Measurements from ENCODE around the gene KCNG2.

The KCNG2 gene

DNA sequence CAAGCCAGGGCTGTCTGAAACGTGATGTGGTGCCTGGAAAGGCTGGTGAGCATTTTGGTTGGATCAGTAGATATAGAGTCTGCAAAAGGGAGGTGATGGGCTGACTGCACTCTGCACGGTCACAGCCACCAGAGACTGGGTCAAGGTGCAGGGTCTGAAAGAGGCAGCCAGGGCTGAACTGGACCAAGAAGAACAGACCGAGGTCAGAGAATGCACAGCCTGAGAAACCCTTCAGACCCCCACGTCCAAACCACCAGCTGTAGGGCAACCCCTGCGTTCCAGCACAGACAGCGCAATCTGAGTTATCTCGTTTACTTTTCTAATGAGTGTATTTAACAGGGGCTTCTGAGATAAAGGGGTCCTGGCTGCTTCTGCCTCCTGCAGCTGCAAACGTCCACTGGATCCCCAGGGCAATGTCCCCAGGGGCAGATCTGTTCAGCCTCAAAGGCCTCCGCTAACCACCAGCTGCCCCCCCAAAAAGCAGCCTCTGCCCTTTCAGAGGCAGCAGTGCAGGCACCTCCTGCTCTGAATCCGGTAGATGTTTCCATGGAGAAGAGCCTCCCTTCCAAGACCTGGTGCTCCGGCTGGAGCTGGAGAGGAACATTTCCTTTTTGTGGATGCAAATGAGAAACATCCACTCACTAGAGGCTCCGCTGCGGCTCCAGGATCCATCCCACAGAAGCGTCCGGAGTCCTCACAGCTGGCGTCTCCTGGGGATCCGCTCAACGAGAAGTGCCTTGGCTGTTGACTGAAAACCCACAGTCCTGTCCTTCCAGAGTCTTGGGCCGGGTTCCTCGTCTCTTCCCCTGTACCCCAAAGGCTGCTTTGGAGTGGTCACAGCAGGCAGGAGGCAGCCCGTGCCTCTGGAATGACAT is 970 bp upstream of the KCNG2 start:
- Histone ChIP-seq H3K27me3 (peaks cover 97% of the 10 kb centered on the region), H4K20me1 (peaks cover 47% of the 10 kb centered on the region), H3K4me1 (peaks cover 62% of the 10 kb centered on the region), H3K4me2 (peak overlapping the region; percentile 100), H3K4me3 (peak overlapping the region; percentile 64), H3K27ac (no peak overlapping the region), H3K9ac (no peak overlapping the region), H3K9me3 (no peaks in the 10 kb centered on the region), H3K36me3 (no peaks in the 10 kb centered on the region)
- TF ChIP-seq Cebpa-rat (IDR thresholded peaks at IDR 0.05), result no peak

DNA sequence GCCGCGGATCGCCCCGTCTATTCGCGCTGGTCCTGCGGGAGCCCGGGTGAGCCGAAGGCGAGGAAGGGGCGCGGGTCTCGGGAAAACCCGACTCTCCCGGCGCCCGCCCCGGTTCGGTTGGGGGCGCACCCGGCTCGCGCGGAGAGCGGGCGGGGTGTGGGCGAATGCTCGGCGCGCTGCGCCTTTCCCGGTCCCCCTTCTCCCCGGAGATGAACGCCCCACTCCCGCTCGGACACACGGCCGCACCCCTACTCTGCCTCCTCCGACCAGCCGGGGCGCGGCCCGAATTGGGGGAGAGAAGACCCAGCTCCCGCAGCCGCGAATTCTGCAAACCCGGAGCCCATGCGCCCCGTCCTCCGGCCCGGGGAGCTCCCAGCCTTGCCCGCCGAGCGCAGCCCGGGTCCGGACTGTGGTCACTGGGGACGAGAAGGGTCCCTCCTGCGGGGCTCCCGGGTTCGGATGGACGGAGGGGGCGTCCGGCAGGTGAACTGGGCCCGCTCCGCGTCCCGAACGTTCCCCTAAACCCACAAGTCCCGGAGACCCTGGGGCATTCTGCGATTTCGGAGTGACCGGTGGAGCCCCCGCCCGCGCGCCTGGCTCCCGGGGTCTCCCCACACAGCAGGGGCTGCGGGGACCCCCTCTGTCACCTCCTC is 734 bp downstream of the KCNG2 start:
- Histone ChIP-seq H3K4me2 (peak overlapping the region; percentile 100), H3K4me3 (peak overlapping the region; percentile 64), H3K4me1 (peaks cover 47% of the 10 kb centered on the region), H3K36me3 (no peaks in the 10 kb centered on the region), H3K9ac (no peak overlapping the region), H4K20me1 (peaks cover 37% of the 10 kb centered on the region), H3K9me3 (no peaks in the 10 kb centered on the region), H3K27me3 (peaks cover 83% of the 10 kb centered on the region), H3K27ac (no peak overlapping the region)
- TF ChIP-seq Cebpa-rat (IDR thresholded peaks at IDR 0.05), result no peak

DNA sequence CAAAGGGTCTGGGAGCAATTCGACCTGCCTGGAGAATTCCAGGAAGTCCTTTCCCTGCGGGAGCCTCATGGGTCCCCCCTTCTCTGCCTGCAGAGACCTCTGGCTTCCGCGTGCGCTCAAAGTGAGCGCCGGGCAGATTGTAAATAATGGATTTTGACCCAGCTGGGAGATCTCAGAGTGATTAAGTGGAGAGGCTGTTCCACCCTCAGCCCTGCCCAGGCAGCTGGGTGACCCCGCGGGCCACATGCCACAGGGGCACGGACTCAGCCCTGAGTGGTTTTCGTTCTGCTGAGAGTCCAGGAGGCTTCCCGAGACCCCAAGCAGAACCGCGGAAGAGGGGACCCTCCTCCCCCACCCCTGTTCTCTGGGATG is 1.2 kb downstream of the KCNG2 start:
- H3K4me3 ChIP-seq, result peak overlapping the region; percentile 64
- no peaks in the 10 kb centered on the region for H3K36me3 ChIP-seq
- H3K9ac ChIP-seq, result no peak overlapping the region
- TF ChIP-seq Cebpa-rat (IDR thresholded peaks at IDR 0.05), result no peak
- H4K20me1 ChIP-seq, result peaks cover 37% of the 10 kb centered on the region
- H3K4me1 ChIP-seq, result peaks cover 51% of the 10 kb centered on the region
- no peaks in the 10 kb centered on the region for H3K9me3 ChIP-seq
- H3K27me3 ChIP-seq, result peaks cover 82% of the 10 kb centered on the region
- peak overlapping the region; percentile 100 for H3K4me2 ChIP-seq
- no peak overlapping the region for H3K27ac ChIP-seq

DNA sequence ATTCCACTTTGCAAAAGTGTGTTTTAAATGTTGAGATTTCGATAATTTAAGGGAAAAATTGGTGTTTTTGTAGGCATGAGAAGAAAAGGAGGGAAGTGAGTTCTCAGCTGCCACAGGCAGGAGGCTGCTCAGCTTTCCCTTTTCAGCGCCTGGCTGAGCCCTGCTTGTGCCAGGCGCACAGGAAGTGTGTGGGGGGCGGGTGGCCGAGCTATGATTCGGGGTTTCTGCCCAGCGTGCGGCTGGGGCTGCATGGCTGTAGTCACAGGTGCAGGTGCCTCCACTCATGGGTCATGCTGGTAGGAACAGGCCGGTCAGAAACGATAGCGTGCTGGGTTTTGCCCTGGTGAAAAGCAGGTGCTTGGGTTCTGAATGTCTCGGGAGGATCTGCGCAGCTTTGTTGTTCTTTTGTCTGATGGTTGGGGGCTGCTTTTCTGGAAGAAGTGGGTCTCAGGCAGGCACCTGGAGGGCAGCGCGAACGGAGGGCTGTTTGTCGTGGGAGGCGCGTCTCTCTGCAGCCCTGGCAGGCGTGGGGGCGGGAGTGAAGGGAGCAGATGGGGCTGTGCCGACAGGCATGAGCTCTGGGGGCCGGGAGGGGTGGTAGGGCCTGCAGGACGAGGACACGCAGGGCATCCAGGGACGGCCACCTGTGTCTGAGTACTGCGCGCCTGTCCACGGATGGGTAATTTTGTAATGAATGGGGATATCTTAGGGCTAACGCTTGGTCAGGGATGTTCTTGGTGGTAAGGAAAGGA is 2.1 kb downstream of the KCNG2 start:
- peaks cover 59% of the 10 kb centered on the region for H3K4me1 ChIP-seq
- H3K9me3 ChIP-seq, result no peaks in the 10 kb centered on the region
- H3K36me3 ChIP-seq, result no peaks in the 10 kb centered on the region
- no peak for TF ChIP-seq Cebpa-rat (IDR thresholded peaks at IDR 0.05)
- no peak overlapping the region for H3K9ac ChIP-seq
- peaks cover 83% of the 10 kb centered on the region for H3K27me3 ChIP-seq
- H3K27ac ChIP-seq, result no peak overlapping the region
- peaks cover 37% of the 10 kb centered on the region for H4K20me1 ChIP-seq
- peak overlapping the region; percentile 64 for H3K4me3 ChIP-seq
- peak overlapping the region; percentile 100 for H3K4me2 ChIP-seq

DNA sequence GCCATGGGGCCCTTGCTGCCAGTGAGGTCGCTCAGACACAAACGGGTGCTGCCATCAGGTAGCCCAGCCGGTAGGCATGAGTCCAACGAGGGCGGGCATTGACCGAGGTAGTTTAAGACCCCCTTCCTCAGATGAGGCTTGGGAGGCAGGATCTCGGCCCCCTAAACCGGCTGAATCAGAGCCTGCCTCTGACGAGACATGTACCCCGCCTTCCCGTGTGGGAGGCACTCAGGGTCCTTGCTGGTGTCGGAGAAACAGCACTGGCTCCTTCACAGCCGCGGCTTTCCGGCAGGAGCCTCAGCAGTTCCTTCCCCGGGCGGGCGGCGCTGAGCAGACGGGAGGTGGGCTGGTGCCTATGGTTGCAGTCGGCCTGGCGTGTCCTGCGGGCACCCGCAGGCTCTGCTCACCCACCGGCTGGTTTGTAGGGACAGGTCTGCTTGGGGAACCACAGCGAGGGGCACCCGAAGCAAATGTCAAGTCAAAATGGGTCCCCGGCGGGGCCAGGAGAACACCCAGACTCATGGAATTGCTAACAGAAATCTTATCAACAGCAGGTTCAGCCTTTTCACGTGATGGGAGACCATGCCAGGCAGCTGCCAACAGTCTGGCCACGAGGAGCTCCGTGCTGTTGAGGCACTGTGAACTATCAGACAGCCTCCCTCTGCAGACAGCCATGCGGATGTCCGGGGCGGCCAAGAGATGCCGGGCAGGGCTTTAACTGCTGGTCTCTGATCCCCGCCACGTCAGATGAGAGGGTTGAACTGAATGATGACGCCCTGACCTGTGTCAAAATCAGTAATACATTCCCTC is 2.8 kb downstream of the KCNG2 start:
- Histone ChIP-seq H3K4me3 (no peak overlapping the region), H4K20me1 (peaks cover 37% of the 10 kb centered on the region), H3K9ac (no peak overlapping the region), H3K36me3 (no peaks in the 10 kb centered on the region), H3K27me3 (peaks cover 81% of the 10 kb centered on the region), H3K27ac (no peak overlapping the region), H3K4me2 (0 out of 2 replicates have a peak overlapping the region, but pooled peaks have one; percentile 100), H3K4me1 (peaks cover 62% of the 10 kb centered on the region), H3K9me3 (no peaks in the 10 kb centered on the region)
- no peak for TF ChIP-seq Cebpa-rat (IDR thresholded peaks at IDR 0.05)

DNA sequence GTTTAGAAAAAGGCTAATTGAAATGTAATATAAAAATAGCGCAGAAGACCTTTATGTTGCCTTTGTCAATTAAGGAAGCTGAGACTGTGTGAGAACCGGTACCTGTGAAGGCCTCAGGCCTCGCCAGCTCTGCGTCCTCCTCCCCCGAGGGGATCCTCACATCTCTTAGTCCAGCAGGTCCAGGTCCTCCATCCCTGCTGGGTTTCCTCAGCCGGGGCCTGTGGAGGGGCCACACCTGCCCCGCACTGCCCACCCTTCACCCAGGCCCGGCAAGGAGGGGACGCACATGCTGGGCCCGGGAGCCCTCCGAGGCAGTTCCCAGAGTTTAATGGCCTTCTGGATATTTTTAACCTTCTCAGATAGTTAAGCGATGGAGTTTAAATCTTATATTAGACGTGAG is 3.5 kb downstream of the KCNG2 start:
- Histone ChIP-seq H3K36me3 (no peaks in the 10 kb centered on the region), H4K20me1 (peaks cover 37% of the 10 kb centered on the region), H3K27ac (no peak overlapping the region), H3K27me3 (peaks cover 81% of the 10 kb centered on the region), H3K9ac (no peak overlapping the region), H3K9me3 (no peaks in the 10 kb centered on the region), H3K4me3 (no peak overlapping the region), H3K4me2 (no peak overlapping the region), H3K4me1 (peaks cover 62% of the 10 kb centered on the region)
- TF ChIP-seq Cebpa-rat (IDR thresholded peaks at IDR 0.05), result no peak

DNA sequence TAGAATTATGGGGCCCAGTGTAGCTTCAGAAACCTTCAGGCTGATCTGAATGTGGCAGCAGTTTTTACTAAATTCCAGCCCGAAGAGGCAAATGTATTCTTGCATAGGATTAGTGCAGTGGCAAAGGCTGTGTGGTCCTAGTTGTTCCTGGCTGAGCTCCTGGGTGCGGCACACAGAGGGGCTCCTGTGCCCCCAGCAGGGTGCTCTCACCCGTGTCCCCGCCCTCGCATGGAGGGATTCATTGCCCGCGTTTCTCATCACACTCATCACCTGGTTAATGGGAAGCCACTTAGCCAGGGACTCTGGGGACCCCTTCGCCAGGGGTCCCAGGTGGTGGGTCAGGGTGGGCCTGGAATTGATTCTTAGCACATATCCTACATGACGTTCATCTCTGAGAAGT is 3.9 kb downstream of the KCNG2 start:
- no peak overlapping the region for H3K4me2 ChIP-seq
- H3K36me3 ChIP-seq, result no peaks in the 10 kb centered on the region
- no peak overlapping the region for H3K4me3 ChIP-seq
- H3K9ac ChIP-seq, result no peak overlapping the region
- H3K27ac ChIP-seq, result no peak overlapping the region
- H4K20me1 ChIP-seq, result peaks cover 34% of the 10 kb centered on the region
- peaks cover 80% of the 10 kb centered on the region for H3K27me3 ChIP-seq
- TF ChIP-seq Cebpa-rat (IDR thresholded peaks at IDR 0.05), result no peak
- peaks cover 62% of the 10 kb centered on the region for H3K4me1 ChIP-seq
- H3K9me3 ChIP-seq, result no peaks in the 10 kb centered on the region

DNA sequence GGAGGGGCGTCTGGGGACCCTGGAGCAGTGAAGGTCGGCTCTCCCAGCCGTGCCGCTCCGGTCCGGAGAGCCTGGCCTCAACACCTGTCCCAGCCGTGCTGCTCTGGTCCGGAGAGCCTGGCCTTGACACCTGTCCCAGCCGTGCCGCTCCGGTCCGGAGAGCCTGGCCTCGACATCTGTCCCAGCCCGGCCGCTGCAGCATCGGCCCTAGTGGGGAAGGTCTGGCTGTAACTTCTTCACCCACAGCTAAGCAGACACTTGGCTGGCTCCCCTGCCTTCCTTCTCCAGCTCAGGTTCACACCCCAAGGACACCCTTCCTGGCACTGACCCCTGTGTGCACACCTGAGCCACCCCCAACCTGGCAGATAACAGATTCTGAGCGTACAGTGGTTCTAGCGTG is 4.6 kb downstream of the KCNG2 start:
- Histone ChIP-seq H3K4me1 (peaks cover 56% of the 10 kb centered on the region), H3K4me2 (no peak overlapping the region), H3K27ac (no peak overlapping the region), H3K9ac (no peak overlapping the region), H3K27me3 (peaks cover 73% of the 10 kb centered on the region), H3K36me3 (no peaks in the 10 kb centered on the region), H3K9me3 (no peaks in the 10 kb centered on the region), H4K20me1 (peaks cover 27% of the 10 kb centered on the region), H3K4me3 (no peak overlapping the region)
- no peak for TF ChIP-seq Cebpa-rat (IDR thresholded peaks at IDR 0.05)

DNA sequence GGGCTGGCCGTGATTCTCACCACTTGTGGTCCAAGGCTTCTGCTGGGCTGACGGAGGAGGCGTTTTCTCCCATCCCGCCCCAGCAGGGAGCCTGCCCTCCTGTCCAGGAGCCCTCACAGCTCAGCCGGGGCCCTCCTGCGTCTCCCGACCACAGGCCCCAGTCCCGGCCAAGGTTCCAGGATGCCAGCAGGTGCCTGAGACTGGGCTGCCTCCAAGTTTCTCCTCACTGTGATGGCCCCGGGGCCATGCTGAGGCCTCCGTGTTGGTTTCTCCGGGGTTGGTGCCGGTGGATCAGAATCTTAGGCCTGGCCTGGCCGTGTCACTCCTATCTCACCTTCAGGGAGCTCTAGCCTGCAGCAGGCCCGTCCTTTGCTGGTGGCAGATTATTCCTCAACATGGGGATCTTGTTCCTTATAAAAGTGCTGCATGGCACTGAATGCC is 5.9 kb downstream of the KCNG2 start:
- H4K20me1 ChIP-seq, result peaks cover 19% of the 10 kb centered on the region
- peaks cover 62% of the 10 kb centered on the region for H3K27me3 ChIP-seq
- H3K27ac ChIP-seq, result no peak overlapping the region
- peak overlapping the region; percentile 70 for H3K4me2 ChIP-seq
- H3K36me3 ChIP-seq, result no peaks in the 10 kb centered on the region
- H3K9me3 ChIP-seq, result no peaks in the 10 kb centered on the region
- H3K4me3 ChIP-seq, result no peak overlapping the region
- H3K4me1 ChIP-seq, result peaks cover 46% of the 10 kb centered on the region
- TF ChIP-seq Cebpa-rat (IDR thresholded peaks at IDR 0.05), result no peak
- H3K9ac ChIP-seq, result no peak overlapping the region

All from BLaER1 (cell line).